Panc1 (cell line): ENCODE results near the gene TJP1. TPM values are rescaled to one million over a fixed set of nuclear protein-coding genes. Genes with fewer than 3 reads are reported as not detected.
A peak's percentile ranks its signal among the peaks of the same experiment; 100 is the strongest.
"Not testable (repeated sequence)": the region's sequence is repeated elsewhere in the genome, so short reads cannot be mapped to it uniquely, and the experiment has no call there.

Experiments used
- ATAC-seq: fragments of 200-7000 bp; cut with Tn5 transposase; 2 replicates; pipeline ENCODE4 v1.9.1; 2020; ENCODE audit warnings: mild to moderate bottlenecking, moderate library complexity
- BruUV-seq: library from RNA; stranded (reverse); fragments of 400-500 nt; replicated peaks from 2 replicates; lab custom pipeline; 2021; lab: Mats Ljungman, UMichigan
- CTCF ChIA-PET: fragments of 300-600 bp; sonication (Branson Sonifier 250); formaldehyde crosslinking; loops from one replicate; lab custom pipeline; 2022; ENCODE audit warnings: antibody characterized with exemption; lab: Charles Lee
- POLR2A ChIA-PET: fragments of 300-600 bp; sonication (Branson Sonifier 250); formaldehyde crosslinking; loops from one replicate; lab custom pipeline; 2022; ENCODE audit warnings: antibody characterized with exemption; lab: Charles Lee
- DNase-seq: peaks from one replicate; pipeline ENCODE4 v3.0.0-alpha.2; 2010; ENCODE audit warnings: low read depth, low spot score
- H3K27ac ChIP-seq: 2 replicates; pipeline ENCODE4 v1.5.1; 2011; ENCODE audit warnings: mild to moderate bottlenecking, low read length, inconsistent platforms
- H3K27me3 ChIP-seq: fragments of 200-500 bp; sonication (Bioruptor generic); 2 replicates; pipeline ENCODE4 v1.6.0; 2014; ENCODE audit warnings: low read length, inconsistent platforms; ENCODE audit not compliant: control insufficient read depth, insufficient read depth
- H3K36me3 ChIP-seq: fragments of 200-500 bp; sonication (Bioruptor generic); 2 replicates; pipeline ENCODE4 v1.5.1; 2014; ENCODE audit warnings: inconsistent platforms, mild to moderate bottlenecking, low read length, moderate library complexity; ENCODE audit not compliant: control insufficient read depth, insufficient read depth
- H3K4me1 ChIP-seq: 2 replicates; pipeline ENCODE4 v1.5.1; 2011; ENCODE audit warnings: inconsistent platforms, mild to moderate bottlenecking, low read length, moderate library complexity; ENCODE audit not compliant: control insufficient read depth, insufficient read depth
- H3K4me3 ChIP-seq, 2 experiments: 2 replicates each; pipeline ENCODE4 v1.5.1; 2011 to 2012; ENCODE audit warnings: low read depth in 2 of 2, low read length in 2 of 2, mild to moderate bottlenecking in 2 of 2, inconsistent platforms in 1 of 2, moderate library complexity in 1 of 2
- H3K9me3 ChIP-seq: fragments of 200-500 bp; sonication (Bioruptor generic); 2 replicates; pipeline ENCODE4 v1.5.1; 2014; ENCODE audit warnings: low read depth, mild to moderate bottlenecking, inconsistent platforms, low read length, moderate library complexity; ENCODE audit not compliant: control insufficient read depth, insufficient read depth
- CTCF ChIP-seq: fragments of 450-650 bp; IDR thresholded peaks from 2 replicates; pipeline ENCODE4 v1.5.1; 2017; ENCODE audit warnings: mild to moderate bottlenecking
- POLR2AphosphoS5 ChIP-seq: IDR thresholded peaks from 2 replicates; pipeline ENCODE4 v1.6.1; 2012; ENCODE audit warnings: mild to moderate bottlenecking, low read depth, low read length, moderate library complexity
- REST ChIP-seq, 2 experiments: IDR thresholded peaks; 2 replicates each; pipeline ENCODE4 v1.6.1; 2011 to 2012; ENCODE audit warnings: low read depth in 2 of 2, control low read depth in 1 of 2, low read length in 1 of 2, mild to moderate bottlenecking in 1 of 2, moderate library complexity in 1 of 2; ENCODE audit not compliant: insufficient read depth in 1 of 2
- SIN3A ChIP-seq: IDR thresholded peaks from 2 replicates; pipeline ENCODE4 v1.6.1; 2012; ENCODE audit warnings: low read depth, mild to moderate bottlenecking, low read length, moderate library complexity, borderline replicate concordance; ENCODE audit not compliant: insufficient read depth
- TCF7L2 ChIP-seq: IDR thresholded peaks from 2 replicates; pipeline ENCODE4 v1.6.1; 2011; ENCODE audit warnings: mild to moderate bottlenecking, low read depth, low read length, inconsistent platforms
- in situ Hi-C: cut with HindIII; loops from 2 replicates; pipeline ENCODE4 v1.10.0; 2016; ENCODE audit warnings: low sequenced_read_pairs, low pct_unique_long_range_greater_than_20kb
- intact Hi-C: fragments of 100-400 bp; cut with micrococcal nuclease; formaldehyde crosslinking; loops from one replicate; pipeline ENCODE4 v1.10.0; 2022; ENCODE audit not compliant: unreplicated experiment
- total RNA-seq: library from RNA; stranded (reverse); gene quantifications from one replicate; pipeline ENCODE4 v1.2.1, GENCODE V29; 2021; ENCODE audit not compliant: unreplicated experiment

The TJP1 gene
- total RNA-seq, 1 experiment from 2014 or later = 79.1 TPM

GRCh38 chr15:29664406-29664805 lies 157.9 kb downstream of the TJP1 start:
- CTCF ChIA-PET = no interaction called here
- POLR2A ChIA-PET = no interaction called here

GRCh38 chr15:29657476-29657817 lies 164.8 kb downstream of the TJP1 start:
- ATAC-seq, in situ Hi-C loops, intact Hi-C loops, H3K27ac ChIP-seq, H3K27me3 ChIP-seq, DNase-seq, H3K4me3 ChIP-seq, BruUV-seq, H3K9me3 ChIP-seq, H3K36me3 ChIP-seq, H3K4me1 ChIP-seq, POLR2A ChIA-PET: not testable (repeated sequence)
- CTCF ChIA-PET = interaction anchor here (1.6 kb wide), 1 partner anchor 43 kb away, joined by 10 read pairs; no protein-coding TSS in a partner anchor

More at GRCh38 chr15:29664406-29664805, 157.9 kb downstream of the TJP1 start:
- H3K27ac ChIP-seq = no peak overlapping the region
- intact Hi-C loops (loop anchor here (10.0 kb wide), 3 partner anchors 50 to 410 kb away; no protein-coding TSS in a partner anchor), in situ Hi-C loops (no loop called here)
- no peak overlapping the region for H3K4me3 ChIP-seq
- DNase-seq = no peak
- H3K27me3 ChIP-seq = no peaks in the 10 kb centered on the region
- TF ChIP-seq REST (IDR thresholded peaks at IDR 0.05; ENCODE audit: insufficient read depth in 1 of 2, low read depth in 2 of 2, low read length in 1 of 2) = no peak
- no peak for TF ChIP-seq POLR2AphosphoS5
- no peak for TF ChIP-seq SIN3A
- no peak for TF ChIP-seq TCF7L2
- TF ChIP-seq CTCF = no peak
- H3K9me3 ChIP-seq = no peaks in the 10 kb centered on the region
- no TSS peak for BruUV-seq
- H3K4me1 ChIP-seq = no peaks in the 10 kb centered on the region
- no peaks in the 10 kb centered on the region for H3K36me3 ChIP-seq
- ATAC-seq = no peak

- Histone ChIP-seq H3K4me1 (no peaks in the 10 kb centered on the region), H3K27ac (no peak overlapping the region), H3K4me3 (peak overlapping the region; percentile 23 to 49), H3K27me3 (no peaks in the 10 kb centered on the region), H3K36me3 (no peaks in the 10 kb centered on the region), H3K9me3 (no peaks in the 10 kb centered on the region)
- in situ Hi-C loops = no loop called here
- no TSS peak for BruUV-seq
- intact Hi-C loops = no loop called here
- TF ChIP-seq REST (IDR thresholded peaks at IDR 0.05; ENCODE audit: insufficient read depth in 1 of 2, low read depth in 2 of 2, low read length in 1 of 2) (no peak), TCF7L2 (no peak), SIN3A (no peak), CTCF (peak; percentile 56; the same call in 1 of the 2 replicates)
- DNase-seq = no peak
- ChIA-PET CTCF (interaction anchor here (1.6 kb wide), 1 partner anchor 43 kb away, joined by 10 read pairs; no protein-coding TSS in a partner anchor), POLR2A (no interaction called here)
- peak; percentile 96 for ATAC-seq
Observed at GRCh38 chr15:29656636-29657475, 165.4 kb downstream of the TJP1 start.
